Neural cell (in vitro differentiated cells): ENCODE measurements around the gene C19orf53. TPM values are rescaled to one million over a fixed set of nuclear protein-coding genes. Genes with fewer than 3 reads are reported as not detected.

Experiments
- H2AFZ ChIP-seq: fragments of 200-600, 300-800 bp; sonication (generic), shearing (Covaris generic); 2 replicates; pipeline ENCODE4 v1.6.0; 2014; ENCODE audit warnings: low read depth, mild to moderate bottlenecking, antibody characterized with exemption, low read length, moderate library complexity
- H3F3A ChIP-seq: fragments of 200-600 bp; shearing (Covaris generic); 2 replicates; pipeline ENCODE4 v1.6.1; 2016; ENCODE audit warnings: mild to moderate bottlenecking, moderate library complexity, mixed read lengths, antibody characterized with exemption, low read length; ENCODE audit not compliant: insufficient read depth, poor library complexity, severe bottlenecking
- H3K27ac ChIP-seq: fragments of 200-600, 300-800 bp; sonication (generic), shearing (Covaris generic); 2 replicates; pipeline ENCODE4 v1.5.1; 2014; ENCODE audit warnings: mild to moderate bottlenecking, low read length, moderate library complexity
- H3K27me3 ChIP-seq: fragments of 300-800, 200-600 bp; sonication (generic), shearing (Covaris generic); 2 replicates; pipeline ENCODE4 v1.6.0; 2014; ENCODE audit warnings: mild to moderate bottlenecking, low read depth, low read length, moderate library complexity; ENCODE audit not compliant: insufficient read depth
- H3K36me3 ChIP-seq: fragments of 300-800, 200-600 bp; sonication (generic), shearing (Covaris generic); 2 replicates; pipeline ENCODE4 v1.5.1; 2014; ENCODE audit warnings: mild to moderate bottlenecking, antibody characterized with exemption, low read length, moderate library complexity; ENCODE audit not compliant: insufficient read depth
- H3K4me2 ChIP-seq: fragments of 300-800, 200-600 bp; sonication (generic), shearing (Covaris generic); 2 replicates; pipeline ENCODE4 v1.6.0; 2014; ENCODE audit warnings: mild to moderate bottlenecking, low read length
- H3K4me3 ChIP-seq: fragments of 300-800, 200-600 bp; sonication (generic), shearing (Covaris generic); 2 replicates; pipeline ENCODE4 v1.5.1; 2014; ENCODE audit warnings: mild to moderate bottlenecking, low read length, moderate library complexity
- H3K79me2 ChIP-seq: fragments of 200-600 bp; shearing (Covaris generic); replicated peaks from 2 replicates; pipeline ENCODE4 v1.6.0; 2014; ENCODE audit warnings: mild to moderate bottlenecking, low read length, moderate library complexity; ENCODE audit not compliant: insufficient read depth
- H3K9ac ChIP-seq: fragments of 300-800, 200-600 bp; sonication (generic), shearing (Covaris generic); 2 replicates; pipeline ENCODE4 v1.6.1; 2016; ENCODE audit warnings: mild to moderate bottlenecking, low read length, mixed read lengths
- H3K9me2 ChIP-seq: fragments of 200-600 bp; shearing (Covaris generic); 2 replicates; pipeline ENCODE4 v1.6.1; 2016; ENCODE audit warnings: mild to moderate bottlenecking, low read length, mixed read lengths; ENCODE audit not compliant: insufficient read depth
- H3K9me3 ChIP-seq: fragments of 200-600, 300-800 bp; sonication (generic), shearing (Covaris generic); 2 replicates; pipeline ENCODE4 v1.6.1; 2016; ENCODE audit warnings: mild to moderate bottlenecking, mixed run types, low read length, moderate library complexity, mixed read lengths
- H4K20me1 ChIP-seq: fragments of 200-600 bp; shearing (Covaris generic); 2 replicates; pipeline ENCODE4 v1.6.1; 2016; ENCODE audit warnings: mild to moderate bottlenecking, mixed run types; ENCODE audit not compliant: insufficient read depth
- EP300 ChIP-seq: fragments of 450-650 bp; conservative IDR thresholded peaks from 2 replicates; pipeline ENCODE4 v1.6.1; 2014; ENCODE audit warnings: antibody characterized with exemption, mild to moderate bottlenecking, moderate library complexity; ENCODE audit not compliant: poor library complexity, severe bottlenecking
- EZH2 ChIP-seq: fragments of 200-600, 300-800 bp; shearing (Covaris generic), sonication (generic); IDR thresholded peaks from 2 replicates; pipeline ENCODE4 v1.6.1; 2014; ENCODE audit warnings: antibody characterized with exemption, low read length, borderline replicate concordance, mild to moderate bottlenecking; ENCODE audit not compliant: insufficient read depth, poor library complexity, severe bottlenecking
- MXI1 ChIP-seq: fragments of 450-650 bp; conservative IDR thresholded peaks from 2 replicates; pipeline ENCODE4 v1.6.1; 2014; ENCODE audit warnings: antibody characterized with exemption, mild to moderate bottlenecking; ENCODE audit not compliant: poor library complexity, severe bottlenecking
- POLR2AphosphoS5 ChIP-seq: IDR thresholded peaks from 2 replicates; pipeline ENCODE4 v1.6.1; 2012
- RAD21 ChIP-seq: fragments of 450-650 bp; conservative IDR thresholded peaks from 2 replicates; pipeline ENCODE4 v1.6.1; 2014; ENCODE audit warnings: antibody characterized with exemption, mild to moderate bottlenecking, moderate library complexity
- REST ChIP-seq: IDR thresholded peaks from 2 replicates; pipeline ENCODE4 v1.6.1; 2012; ENCODE audit warnings: borderline replicate concordance
- SMC3 ChIP-seq: fragments of 450-650 bp; conservative IDR thresholded peaks from 2 replicates; pipeline ENCODE4 v1.6.1; 2014; ENCODE audit warnings: antibody characterized with exemption, mild to moderate bottlenecking, moderate library complexity; ENCODE audit not compliant: poor library complexity
- TAF1 ChIP-seq: IDR thresholded peaks from 2 replicates; pipeline ENCODE4 v1.6.1; 2012; ENCODE audit warnings: low read depth
- polyA plus RNA-seq: library from polyadenylated mRNA; depleted of rRNA; stranded (reverse); fragments of >200 nt; gene quantifications from 2 replicates; pipeline ENCODE4 v1.2.3, GENCODE V29; 2014
- TF ChIP-seq, protein P1 (sequence below): fragments of 450-650 bp; IDR thresholded peaks from 2 replicates; pipeline ENCODE4 v1.5.1; 2014; ENCODE audit warnings: antibody characterized with exemption, mild to moderate bottlenecking, moderate library complexity; ENCODE audit not compliant: poor library complexity, severe bottlenecking

C19orf53 gene
- polyA plus RNA-seq, 1 donor from 2014 or later: 104 TPM

DNA sequence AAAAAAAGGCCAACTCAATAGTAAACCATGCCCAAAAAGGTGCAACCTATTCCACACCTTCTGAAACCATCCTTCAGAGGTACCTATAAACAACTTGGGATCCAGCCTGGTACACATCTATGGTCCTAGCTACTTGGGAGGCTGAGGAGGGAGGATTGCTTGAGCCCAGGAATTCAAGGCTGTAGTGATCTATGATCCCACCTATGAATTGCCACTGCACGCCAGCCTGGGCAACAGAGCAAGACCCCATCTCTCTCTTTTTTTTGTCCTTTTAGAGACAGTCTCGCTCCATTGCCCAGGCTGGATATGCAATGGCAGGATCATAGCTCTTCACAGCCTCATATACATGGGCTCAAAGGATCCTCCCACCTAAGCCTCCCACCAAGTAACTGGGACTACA, 47.0 kb downstream of the C19orf53 start:
- Histone ChIP-seq H3K36me3 (peaks cover 10% of the 10 kb centered on the region), H3K4me3 (no peak overlapping the region)

GRCh38 chr19:13823256-13823655, 49.0 kb downstream of the C19orf53 start:
- H3K4me3 ChIP-seq: no peak overlapping the region
- H3F3A ChIP-seq: no peaks in the 10 kb centered on the region
- peaks cover 10% of the 10 kb centered on the region for H3K36me3 ChIP-seq
- H3K79me2 ChIP-seq: no peaks in the 10 kb centered on the region
- no peaks in the 10 kb centered on the region for H3K9me3 ChIP-seq
- H3K9me2 ChIP-seq: no peaks in the 10 kb centered on the region
- no peaks in the 10 kb centered on the region for H3K27me3 ChIP-seq
- H4K20me1 ChIP-seq: no peaks in the 10 kb centered on the region
- H3K4me2 ChIP-seq: no peak overlapping the region
- H3K9ac ChIP-seq: no peak overlapping the region
- no peak overlapping the region for H3K27ac ChIP-seq
- no peak for TF ChIP-seq POLR2AphosphoS5
- no peak for TF ChIP-seq TAF1
- TF ChIP-seq EZH2: no peak
- TF ChIP-seq REST: no peak
- no peak for TF ChIP-seq EP300
- no peak for TF ChIP-seq MXI1
- TF ChIP-seq, protein P1, sequence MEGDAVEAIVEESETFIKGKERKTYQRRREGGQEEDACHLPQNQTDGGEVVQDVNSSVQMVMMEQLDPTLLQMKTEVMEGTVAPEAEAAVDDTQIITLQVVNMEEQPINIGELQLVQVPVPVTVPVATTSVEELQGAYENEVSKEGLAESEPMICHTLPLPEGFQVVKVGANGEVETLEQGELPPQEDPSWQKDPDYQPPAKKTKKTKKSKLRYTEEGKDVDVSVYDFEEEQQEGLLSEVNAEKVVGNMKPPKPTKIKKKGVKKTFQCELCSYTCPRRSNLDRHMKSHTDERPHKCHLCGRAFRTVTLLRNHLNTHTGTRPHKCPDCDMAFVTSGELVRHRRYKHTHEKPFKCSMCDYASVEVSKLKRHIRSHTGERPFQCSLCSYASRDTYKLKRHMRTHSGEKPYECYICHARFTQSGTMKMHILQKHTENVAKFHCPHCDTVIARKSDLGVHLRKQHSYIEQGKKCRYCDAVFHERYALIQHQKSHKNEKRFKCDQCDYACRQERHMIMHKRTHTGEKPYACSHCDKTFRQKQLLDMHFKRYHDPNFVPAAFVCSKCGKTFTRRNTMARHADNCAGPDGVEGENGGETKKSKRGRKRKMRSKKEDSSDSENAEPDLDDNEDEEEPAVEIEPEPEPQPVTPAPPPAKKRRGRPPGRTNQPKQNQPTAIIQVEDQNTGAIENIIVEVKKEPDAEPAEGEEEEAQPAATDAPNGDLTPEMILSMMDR: no peak
- TF ChIP-seq SMC3: no peak
- TF ChIP-seq RAD21: no peak
- no peak overlapping the region for H2AFZ ChIP-seq

More for the DNA sequence above, 47.0 kb downstream of the C19orf53 start:
- H3K9me2 ChIP-seq: no peaks in the 10 kb centered on the region
- H3K27me3 ChIP-seq: no peaks in the 10 kb centered on the region
- no peak overlapping the region for H3K9ac ChIP-seq
- no peak overlapping the region for H3K4me2 ChIP-seq
- H4K20me1 ChIP-seq: no peaks in the 10 kb centered on the region
- TF ChIP-seq SMC3 (no peak), EP300 (no peak)
- no peaks in the 10 kb centered on the region for H3F3A ChIP-seq
- no peak overlapping the region for H3K27ac ChIP-seq
- H3K79me2 ChIP-seq: no peaks in the 10 kb centered on the region
- H3K9me3 ChIP-seq: no peaks in the 10 kb centered on the region
- no peak overlapping the region for H2AFZ ChIP-seq

- Histone ChIP-seq H3K79me2 (no peaks in the 10 kb centered on the region), H3F3A (no peaks in the 10 kb centered on the region), H4K20me1 (no peaks in the 10 kb centered on the region), H3K36me3 (peaks cover 10% of the 10 kb centered on the region), H3K4me3 (no peak overlapping the region), H2AFZ (no peak overlapping the region), H3K27ac (no peak overlapping the region), H3K9ac (no peak overlapping the region), H3K27me3 (no peaks in the 10 kb centered on the region), H3K9me2 (no peaks in the 10 kb centered on the region), H3K9me3 (no peaks in the 10 kb centered on the region), H3K4me2 (no peak overlapping the region)
- TF ChIP-seq MXI1 (no peak), POLR2AphosphoS5 (no peak), EP300 (no peak), TAF1 (no peak), REST (no peak), EZH2 (no peak), SMC3 (no peak), RAD21 (no peak)
- TF ChIP-seq, protein P1: no peak
These were observed 49.6 kb downstream of the C19orf53 start for GRCh38 chr19:13823901-13824300.
